ENCODE measurements around the gene THRAP3. TPM values are rescaled to one million over a fixed set of nuclear protein-coding genes. Genes with fewer than 3 reads are reported as not detected.
A peak's percentile ranks its signal among the peaks of the same experiment; 100 is the strongest.

The THRAP3 gene
- total and polyA plus RNA-seq, 2 of the 8 experiments (the other 6 are each of a cell fraction or from before 2014, with no cell fraction given) = 40.2 to 183 TPM

DNA sequence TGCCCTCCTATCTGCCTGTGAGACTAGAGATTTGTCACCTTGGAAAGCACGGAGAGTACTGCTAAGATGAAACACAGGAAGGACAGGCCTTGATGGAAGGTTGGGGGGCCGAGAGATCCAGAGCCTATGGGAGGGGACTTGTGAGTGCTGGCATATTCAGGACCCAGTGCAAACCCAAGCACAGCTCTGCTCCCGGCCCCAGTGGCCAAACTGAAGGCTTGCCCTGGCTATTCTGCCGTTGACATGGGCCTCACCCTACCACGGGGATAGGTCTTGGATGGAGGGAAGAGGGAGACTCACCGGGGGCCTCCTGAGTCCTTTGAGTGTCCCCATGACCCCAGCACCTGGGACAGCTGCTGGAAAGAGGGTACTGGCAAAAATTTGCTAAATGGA, 103.8 kb downstream of the THRAP3 start:
- WGBS, 2 experiments (ENCODE audit: extremely low coverage in 1 of 2, insufficient coverage in 1 of 2, insufficient read length in 1 of 2, insufficient replicate concordance in 2 of 2, low coverage in 1 of 2, low lambda C conversion rate in 2 of 2, missing lambda C conversion rate in 1 of 2) = 87% methylated on average over 6 of the region's 6 CpGs; no CpG with 5 or more reads in 1 of the 2 experiments
- H2BK120ac ChIP-seq (replicated peaks; ENCODE audit: low read depth, low read length) = no peak overlapping the region
- no peak overlapping the region for H2BK12ac ChIP-seq (ENCODE audit: low read depth, low read length)
- TF ChIP-seq RXRA (IDR thresholded peaks at IDR 0.05; ENCODE audit: insufficient read depth, low read depth, low read length) = no peak
- TF ChIP-seq GTF2F1 (IDR thresholded peaks at IDR 0.05; ENCODE audit: borderline replicate concordance, low read depth, low read length) = no peak
- TF ChIP-seq, protein P1, sequence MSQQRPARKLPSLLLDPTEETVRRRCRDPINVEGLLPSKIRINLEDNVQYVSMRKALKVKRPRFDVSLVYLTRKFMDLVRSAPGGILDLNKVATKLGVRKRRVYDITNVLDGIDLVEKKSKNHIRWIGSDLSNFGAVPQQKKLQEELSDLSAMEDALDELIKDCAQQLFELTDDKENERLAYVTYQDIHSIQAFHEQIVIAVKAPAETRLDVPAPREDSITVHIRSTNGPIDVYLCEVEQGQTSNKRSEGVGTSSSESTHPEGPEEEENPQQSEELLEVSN (IDR thresholded peaks at IDR 0.05) = no peak
- no peak for TF ChIP-seq JUND (IDR thresholded peaks at IDR 0.05; ENCODE audit: low read length)
- TF ChIP-seq SIX5 (IDR thresholded peaks at IDR 0.05; ENCODE audit: low read depth, low read length) = no peak
- no peak for TF ChIP-seq SP4 (IDR thresholded peaks at IDR 0.05; ENCODE audit: low read length)
- no peak for TF ChIP-seq CTBP2 (IDR thresholded peaks at IDR 0.05; ENCODE audit: borderline replicate concordance, insufficient read depth, insufficient read length, low read length)
- TF ChIP-seq HDAC6 (IDR thresholded peaks at IDR 0.05; ENCODE audit: low read depth, low read length) = no peak
- TF ChIP-seq TBP (IDR thresholded peaks at IDR 0.05; ENCODE audit: low read depth, low read length) = no peak
- TF ChIP-seq POLR2AphosphoS5 (IDR thresholded peaks at IDR 0.05; ENCODE audit: low read depth, low read length) = no peak
- no peak for TF ChIP-seq SAP30 (IDR thresholded peaks at IDR 0.05; ENCODE audit: insufficient read depth, insufficient replicate concordance, low read length)
- TF ChIP-seq, protein P2, sequence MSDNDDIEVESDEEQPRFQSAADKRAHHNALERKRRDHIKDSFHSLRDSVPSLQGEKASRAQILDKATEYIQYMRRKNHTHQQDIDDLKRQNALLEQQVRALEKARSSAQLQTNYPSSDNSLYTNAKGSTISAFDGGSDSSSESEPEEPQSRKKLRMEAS (IDR thresholded peaks at IDR 0.05) = no peak
- no peaks in the 10 kb centered on the region for H3K36me3 ChIP-seq (ENCODE audit: control insufficient read depth in 2 of 4, insufficient read depth in 4 of 4, low read length in 3 of 4)
- H4K8ac ChIP-seq (ENCODE audit: extremely low read depth, insufficient read depth, low read length) = no peak overlapping the region
- no peak overlapping the region for H3K4me3 ChIP-seq (ENCODE audit: extremely low read depth in 1 of 4, insufficient read depth in 2 of 4, low read depth in 3 of 4, low read length in 4 of 4)
- H2AK5ac ChIP-seq (ENCODE audit: low read depth, low read length) = 0 out of 2 replicates have a peak overlapping the region, but pooled peaks have one; percentile 9
- H3K79me2 ChIP-seq (ENCODE audit: control insufficient read depth in 1 of 2, insufficient read depth in 2 of 2, low read length in 2 of 2) = no peaks in the 10 kb centered on the region
- H4K5ac ChIP-seq (ENCODE audit: insufficient read length, low read depth, low read length) = no peak overlapping the region
- no peak overlapping the region for H2BK20ac ChIP-seq (ENCODE audit: low read length)
- H2AFZ ChIP-seq (ENCODE audit: low read length) = no peak overlapping the region
- H3K56ac ChIP-seq (replicated peaks; ENCODE audit: insufficient read length, low read depth, low read length) = no peak overlapping the region
- no peak overlapping the region for H2BK5ac ChIP-seq (ENCODE audit: low read depth, low read length)
- FAIRE-seq (no peak), DNase-seq (ENCODE audit: low read depth in 1 of 2, low spot score in 2 of 2) (no peak)
- no peak overlapping the region for H3K23ac ChIP-seq (ENCODE audit: insufficient read length)
- H3K14ac ChIP-seq (ENCODE audit: insufficient read length) = no peak overlapping the region
- peaks cover 0 to 19% (median 6%) of the 10 kb centered on the region in 4 experiments; a peak in 5 of 7 replicates for H3K27me3 ChIP-seq (replicated peaks in 1 of 4; ENCODE audit: control insufficient read depth in 3 of 4, extremely low read depth in 1 of 4, insufficient read depth in 3 of 4, low read length in 3 of 4)
- CTCF ChIA-PET (ENCODE audit: partially characterized antibody) = interaction anchor here (2.4 to 3.1 kb wide), 2 partner anchors 14 to 22 kb away, joined by 5 to 19 read pairs; partner anchors contain the start of gene SH3D21
- no peak overlapping the region for H3K4me2 ChIP-seq (ENCODE audit: insufficient read depth in 1 of 2, low read depth in 2 of 2, low read length in 2 of 2)
- no peak overlapping the region for H3K27ac ChIP-seq (ENCODE audit: low read depth, low read length)
- H3K9ac ChIP-seq (replicated peaks in 1 of 4; ENCODE audit: extremely low read depth in 1 of 4, low read depth in 3 of 4, low read length in 3 of 4) = no peak overlapping the region
- POLR2A ChIA-PET (ENCODE audit: partially characterized antibody) = no interaction called here
- H4K20me1 ChIP-seq (replicated peaks in 1 of 2; ENCODE audit: control insufficient read depth in 1 of 2, insufficient read depth in 2 of 2, low read length in 2 of 2) = no peaks in the 10 kb centered on the region
- no peak overlapping the region for H4K91ac ChIP-seq (replicated peaks; ENCODE audit: insufficient read length, low read length)
- no peaks in the 10 kb centered on the region for H3K9me3 ChIP-seq (ENCODE audit: insufficient read depth in 2 of 2, low read depth in 1 of 2, low read length in 1 of 2)
- no peak overlapping the region for H2BK15ac ChIP-seq (ENCODE audit: low read length)
- H3K4me1 ChIP-seq (replicated peaks in 1 of 4; ENCODE audit: control insufficient read depth in 3 of 4, insufficient read depth in 4 of 4, low read length in 3 of 4) = peaks cover 0 to 11% (median 5%) of the 10 kb centered on the region in 4 experiments; a peak in 6 of 7 replicates
- H3K18ac ChIP-seq (ENCODE audit: extremely low read depth, low read length) = no peak overlapping the region
- H3K4ac ChIP-seq (replicated peaks; ENCODE audit: insufficient read length, low read depth, low read length) = no peak overlapping the region
- H3K23me2 ChIP-seq (ENCODE audit: low read depth, low read length) = peaks cover 9% of the 10 kb centered on the region
- no peaks in the 10 kb centered on the region; the same call in 1 of the 2 replicates for H3K79me1 ChIP-seq (ENCODE audit: low read depth, low read length)

Data from H1 (cell line).